GM18519 (cell line): ENCODE data around the gene ADAMTS18.
A peak's percentile ranks its signal among the peaks of the same experiment; 100 is the strongest.

Source experiments
- ATAC-seq: cut with Tn5 transposase; IDR thresholded peaks from one replicate; pipeline ENCODE4 v1.9.1; 2021; ENCODE audit warnings: mild to moderate bottlenecking, moderate library complexity; ENCODE audit not compliant: unreplicated experiment, low FRiP score

Gene ADAMTS18

GRCh38 chr16:77439106-77439505, 4.3 kb upstream of the ADAMTS18 start:
- ATAC-seq = no peak

GRCh38 chr16:77437859-77438258, 3.0 kb upstream of the ADAMTS18 start:
- ATAC-seq = no peak

DNA sequence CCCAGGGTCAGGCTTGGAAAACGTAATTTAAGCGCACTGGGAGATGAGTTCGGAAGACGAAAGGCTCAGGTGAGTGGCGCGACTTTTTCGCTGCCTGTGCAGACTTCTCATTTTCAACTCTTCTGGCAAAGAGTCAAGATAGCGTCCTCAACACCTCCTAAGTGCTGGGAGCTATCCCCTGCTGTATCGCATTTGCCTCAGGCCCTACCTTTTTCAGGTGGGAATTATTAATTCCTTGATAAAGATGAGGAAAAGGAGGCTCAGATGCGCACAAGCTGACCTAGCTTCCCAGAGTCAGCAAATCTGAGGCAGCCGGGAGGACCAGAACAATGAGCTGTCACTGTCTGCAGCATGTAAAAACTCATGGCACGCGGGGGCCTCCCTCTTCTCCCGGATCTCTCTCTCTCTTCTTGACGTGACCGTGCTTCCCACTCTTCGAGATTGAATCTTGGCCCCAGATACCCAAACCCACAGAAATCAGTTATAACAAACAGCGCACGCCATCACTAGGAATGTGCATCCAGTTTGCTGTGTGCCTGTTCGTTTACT, 512 bp upstream of the ADAMTS18 start:
- no peak for ATAC-seq

DNA sequence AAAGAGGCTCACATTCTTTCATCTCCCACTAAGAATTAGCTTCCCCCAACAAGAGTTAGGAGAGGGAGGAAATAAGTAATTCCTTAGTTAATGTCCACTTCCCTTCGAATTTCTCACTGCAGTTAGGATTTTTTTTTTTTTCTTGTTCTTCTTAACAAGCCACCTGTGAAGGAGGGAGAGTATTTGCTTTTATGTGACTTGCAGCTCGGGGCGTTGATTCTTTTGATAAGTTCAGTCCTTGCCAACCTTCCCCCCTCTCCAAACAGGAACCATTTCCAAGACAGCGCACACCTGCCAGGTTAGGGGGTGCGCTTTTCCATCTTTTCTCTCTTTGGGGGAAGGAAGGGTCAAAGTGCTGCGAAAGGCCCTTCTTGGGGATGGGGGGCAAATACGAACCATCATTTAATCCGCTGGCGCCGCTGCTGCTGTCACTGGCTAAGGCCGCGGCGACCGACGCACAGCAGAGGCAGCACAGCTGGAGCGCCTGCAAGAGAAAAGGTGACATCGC, 758 bp downstream of the ADAMTS18 start:
- ATAC-seq = no peak

DNA sequence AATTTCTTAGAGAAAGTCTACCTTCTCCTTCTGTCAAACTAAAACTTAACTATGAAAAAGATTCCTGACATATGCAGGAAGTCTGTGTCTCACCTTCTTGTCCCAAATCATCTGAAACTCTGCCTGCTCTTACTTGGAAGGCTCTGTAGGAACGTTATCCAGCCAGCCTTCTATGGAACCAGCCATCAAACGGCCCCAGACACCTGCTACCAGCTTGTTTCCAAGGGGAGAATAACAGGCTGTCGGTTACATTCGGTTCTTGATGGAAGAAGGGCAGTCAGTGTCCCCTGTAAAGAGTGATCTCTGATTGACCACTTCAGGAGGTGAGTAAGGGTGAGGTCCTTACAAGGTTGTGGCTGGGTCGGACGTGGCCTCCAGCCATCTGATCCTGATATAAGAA, 1.7 kb downstream of the ADAMTS18 start:
- ATAC-seq = no peak

DNA sequence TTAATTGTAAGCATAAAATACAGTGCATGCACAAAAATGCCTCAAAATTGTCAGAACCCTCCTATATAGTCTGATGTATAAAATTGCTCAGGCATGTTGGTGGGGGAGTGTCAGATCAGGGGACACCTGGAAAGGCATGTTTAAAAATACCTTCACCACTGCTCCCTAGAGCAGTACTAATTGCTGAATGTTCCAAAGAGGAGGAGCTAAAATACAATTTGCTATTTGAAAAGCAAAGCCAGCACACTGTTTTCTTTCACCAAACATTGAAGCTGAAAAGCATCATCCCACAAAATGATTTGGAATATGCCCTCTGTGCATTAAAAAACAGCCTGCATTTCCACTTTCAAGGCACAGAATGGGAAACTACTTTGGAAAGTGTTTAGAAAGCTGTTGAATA, 2.6 kb downstream of the ADAMTS18 start:
- ATAC-seq = no peak

DNA sequence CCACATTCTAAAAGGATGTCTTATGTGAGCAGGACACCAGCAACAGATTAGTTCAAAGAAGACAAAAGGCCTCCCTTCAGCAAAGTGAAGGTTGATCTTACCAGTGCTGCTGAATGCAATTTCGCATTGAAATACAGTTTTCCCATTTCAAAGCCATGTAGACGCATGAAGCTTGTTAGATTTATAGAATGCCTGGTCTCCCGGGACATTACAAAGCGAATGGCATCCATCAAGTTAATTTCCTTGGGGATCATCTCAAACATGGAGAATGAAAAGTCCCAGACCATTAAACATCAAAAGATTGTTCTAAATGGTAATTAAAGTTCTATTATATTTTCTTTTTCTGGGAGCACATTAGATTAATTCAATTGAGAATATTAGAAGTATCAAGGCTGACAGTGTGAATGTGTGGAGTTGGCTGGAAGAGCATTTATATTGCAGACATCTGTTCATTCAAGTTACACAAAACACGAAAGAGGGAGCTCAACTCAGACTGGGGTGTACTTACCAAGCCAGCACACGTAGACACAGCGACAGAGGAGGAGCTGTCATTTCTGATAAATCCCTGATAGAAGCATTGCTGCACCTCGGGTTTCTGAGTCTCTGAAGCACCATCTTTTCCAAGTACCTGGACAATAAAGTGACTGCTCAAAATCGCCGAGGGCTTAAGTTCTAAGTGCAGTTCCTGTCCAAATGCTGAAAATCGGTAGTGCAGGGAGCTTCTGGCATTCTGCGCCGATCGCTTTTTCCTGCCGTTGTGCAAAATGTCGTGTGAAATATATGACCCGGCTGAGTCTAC, 3.8 kb downstream of the ADAMTS18 start:
- no peak for ATAC-seq

GRCh38 chr16:77430360-77430759, 4.5 kb downstream of the ADAMTS18 start:
- ATAC-seq = no peak

- no peak for ATAC-seq
Observed at GRCh38 chr16:77424871-77425604, 9.8 kb downstream of the ADAMTS18 start.

DNA sequence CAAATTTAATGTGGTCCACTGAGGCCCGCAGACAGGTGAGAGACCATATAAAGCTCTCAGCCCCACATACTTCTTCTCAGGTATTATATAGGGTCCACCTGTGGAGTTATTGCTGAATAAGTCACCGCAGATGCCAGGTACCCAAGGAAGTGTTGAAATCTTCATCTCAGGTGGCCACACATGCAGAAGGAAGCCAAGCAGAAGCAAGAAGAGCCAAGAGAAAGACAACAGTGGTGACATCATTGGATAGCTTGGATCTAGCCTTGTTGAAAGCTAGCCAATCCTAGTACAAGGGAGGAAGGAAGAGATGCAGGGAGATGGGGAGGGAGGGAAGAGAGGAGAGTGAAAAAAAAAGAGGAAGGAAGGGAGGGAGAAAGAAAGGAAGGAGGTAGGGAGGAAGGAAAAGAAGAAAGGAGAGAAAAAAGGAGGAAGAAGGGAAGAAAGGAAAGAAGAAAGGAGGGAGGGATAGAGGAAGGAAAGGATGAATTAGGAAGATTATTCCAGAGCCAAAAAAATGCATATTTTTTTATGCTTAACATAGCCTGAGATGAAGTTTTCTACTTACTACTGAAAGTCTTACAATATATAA, 12.5 kb downstream of the ADAMTS18 start:
- ATAC-seq = no peak

DNA sequence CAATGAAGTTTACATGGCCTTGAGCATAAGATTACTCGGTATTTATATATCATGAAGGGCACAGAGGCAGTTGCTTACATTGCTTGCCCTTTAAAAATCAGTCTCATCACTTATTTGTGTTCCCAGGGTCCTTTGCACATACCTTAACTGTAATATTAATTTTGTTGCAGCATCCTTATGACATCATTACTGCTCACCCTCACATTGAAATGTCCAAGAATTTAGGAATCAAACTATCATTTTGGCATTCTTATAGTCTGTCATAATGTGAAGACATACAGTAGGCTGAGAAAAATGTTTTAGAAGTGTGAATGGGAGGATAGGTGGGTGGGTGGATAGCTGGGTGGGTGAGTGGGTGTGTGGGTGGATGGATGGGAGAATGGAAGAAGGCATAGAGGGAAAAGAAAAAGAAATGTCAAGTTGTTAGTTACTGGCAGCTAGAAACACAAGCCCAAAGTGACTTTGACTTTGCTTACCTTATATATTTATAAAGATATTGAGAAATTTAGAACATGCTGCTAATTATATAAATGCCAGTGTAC, 17.8 kb downstream of the ADAMTS18 start:
- no peak for ATAC-seq

GRCh38 chr16:77414752-77415231, 20.0 kb downstream of the ADAMTS18 start:
- no peak for ATAC-seq

DNA sequence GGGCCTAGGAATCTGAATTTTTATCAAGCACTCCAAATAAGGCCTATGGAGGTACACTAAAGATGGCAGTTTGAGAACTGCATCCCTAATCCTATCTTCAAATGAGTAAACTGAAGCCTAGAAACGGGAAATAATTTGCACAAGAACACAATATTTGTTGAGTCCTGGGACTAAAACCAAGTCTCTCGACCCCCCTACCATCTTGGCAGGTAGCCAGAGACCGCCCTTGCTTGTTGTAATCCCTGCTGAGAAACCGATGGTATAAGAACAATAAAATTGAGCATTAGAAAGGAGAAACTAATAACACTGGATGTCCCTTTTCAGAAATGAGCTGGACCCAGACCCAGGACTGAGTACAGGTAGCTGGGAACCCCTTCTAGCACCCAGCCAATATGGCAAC, 24.4 kb downstream of the ADAMTS18 start:
- ATAC-seq = no peak

GRCh38 chr16:77409311-77409710, 25.5 kb downstream of the ADAMTS18 start:
- no peak for ATAC-seq

GRCh38 chr16:77408607-77409006, 26.2 kb downstream of the ADAMTS18 start:
- ATAC-seq = peak; percentile 91

- ATAC-seq = no peak
Observed at GRCh38 chr16:77406680-77407079, 28.2 kb downstream of the ADAMTS18 start.

DNA sequence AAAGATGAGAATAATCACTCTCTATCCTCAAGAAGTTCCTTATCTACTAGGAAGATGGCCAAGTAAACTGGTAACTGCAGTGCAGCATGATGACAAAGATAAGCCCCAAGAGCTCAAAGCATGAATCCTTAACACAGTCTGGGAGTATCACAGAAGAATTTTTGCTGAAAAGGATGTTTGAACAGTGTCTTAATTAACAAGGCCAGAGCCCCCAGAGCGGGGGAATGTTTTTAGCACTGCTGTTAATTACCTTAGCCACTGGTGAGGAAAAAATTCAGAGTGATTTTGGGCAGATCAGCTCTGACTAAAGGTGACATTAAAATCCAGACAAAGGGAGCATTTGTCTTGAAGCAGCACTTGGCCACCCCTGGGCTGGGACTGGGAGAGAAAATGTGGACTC, 30.1 kb downstream of the ADAMTS18 start:
- ATAC-seq = no peak

GRCh38 chr16:77403732-77404131, 31.1 kb downstream of the ADAMTS18 start:
- ATAC-seq = no peak

DNA sequence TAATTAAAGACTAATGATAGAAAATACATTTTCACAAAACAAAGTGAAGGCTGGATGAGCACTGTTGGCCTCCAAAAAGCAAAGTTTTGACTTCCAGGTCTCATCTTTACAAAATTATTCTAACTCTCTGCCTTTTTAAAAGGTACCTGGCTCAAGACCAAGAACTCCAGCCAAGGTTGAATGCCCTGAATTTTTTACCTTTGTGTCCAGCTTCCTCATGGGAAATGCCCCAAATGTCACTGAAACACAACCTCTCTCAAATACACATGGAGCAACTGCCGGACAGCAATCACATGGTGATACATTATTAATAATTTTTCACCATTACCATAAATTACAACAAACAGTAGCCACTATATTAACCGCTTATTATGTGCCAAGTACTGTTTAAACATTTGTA, 32.2 kb downstream of the ADAMTS18 start:
- ATAC-seq = no peak

- no peak for ATAC-seq
Observed at GRCh38 chr16:77402118-77402517, 32.7 kb downstream of the ADAMTS18 start.

GRCh38 chr16:77399546-77399945, 35.3 kb downstream of the ADAMTS18 start:
- ATAC-seq = no peak
